HepG2 (cell line): ENCODE measurements around the gene SLC6A14. TPM values are rescaled to one million over a fixed set of nuclear protein-coding genes. Genes with fewer than 3 reads are reported as not detected.

Experiments used
- ATM ChIP-seq: fragments of 450-650 bp; IDR thresholded peaks from 2 replicates; pipeline ENCODE4 v1.7.1; 2017; ENCODE audit warnings: mild to moderate bottlenecking, borderline replicate concordance
- CEBPG ChIP-seq: IDR thresholded peaks from 2 replicates; pipeline ENCODE4 v1.6.1; 2016
- CERS6 ChIP-seq: sonication (generic); formaldehyde crosslinking; IDR thresholded peaks from 2 replicates; pipeline ENCODE4 v1.5.0; 2020; ENCODE audit warnings: missing genetic modification reagents
- DRAP1 ChIP-seq: IDR thresholded peaks from 2 replicates; pipeline ENCODE4 v1.6.1; 2016; ENCODE audit warnings: missing genetic modification reagents, missing compliant biosample characterization
- GPBP1L1 ChIP-seq: sonication (generic); formaldehyde crosslinking; IDR thresholded peaks from 2 replicates; pipeline ENCODE4 v1.5.0; 2020; ENCODE audit warnings: mild to moderate bottlenecking, missing genetic modification reagents
- HNRNPH1 ChIP-seq: fragments of 200-400 bp; formaldehyde crosslinking; optimal IDR thresholded peaks from 2 replicates; pipeline ENCODE3; 2017; ENCODE audit warnings: mild to moderate bottlenecking, low read depth, low read length
- KDM5A ChIP-seq: fragments of 200-600 bp; sonication (generic); IDR thresholded peaks from 2 replicates; pipeline ENCODE4 v1.7.0; 2018; ENCODE audit warnings: antibody characterized with exemption, mild to moderate bottlenecking, low read length, borderline replicate concordance
- MAX ChIP-seq: IDR thresholded peaks from 2 replicates; pipeline ENCODE4 v1.6.1; 2012; ENCODE audit warnings: inconsistent platforms
- MAZ ChIP-seq, 2 experiments: sonication (generic) in 1 of 2; formaldehyde crosslinking in 1 of 2; IDR thresholded peaks; 2 replicates each; pipeline versions ENCODE4 v1.5.0 to v1.6.1; 2012 to 2020; ENCODE audit warnings: low read depth in 2 of 2, mild to moderate bottlenecking in 2 of 2, borderline replicate concordance in 1 of 2, improper control_type of control experiment in 1 of 2, low read length in 1 of 2, missing genetic modification reagents in 1 of 2, moderate library complexity in 1 of 2
- POLR2G ChIP-seq: fragments of 200-400 bp; formaldehyde crosslinking; IDR thresholded peaks from 2 replicates; pipeline ENCODE4 v1.6.1; 2018; ENCODE audit warnings: mild to moderate bottlenecking, low read depth, low read length, moderate library complexity
- RARA ChIP-seq: IDR thresholded peaks from 2 replicates; pipeline ENCODE4 v1.6.1; 2016; ENCODE audit warnings: missing genetic modification reagents, missing compliant biosample characterization
- RFX3 ChIP-seq: IDR thresholded peaks from 2 replicates; pipeline ENCODE4 v1.6.1; 2016; ENCODE audit warnings: missing biosample characterization, missing genetic modification reagents
- SSRP1 ChIP-seq: IDR thresholded peaks from 2 replicates; pipeline ENCODE4 v1.6.1; 2016; ENCODE audit warnings: control low read depth
- TSC22D2 ChIP-seq: sonication (generic); formaldehyde crosslinking; IDR thresholded peaks from 2 replicates; pipeline ENCODE4 v1.5.1; 2020; ENCODE audit warnings: missing genetic modification reagents, mild to moderate bottlenecking, borderline replicate concordance
- XRCC5 ChIP-seq: fragments of 200-400 bp; formaldehyde crosslinking; optimal IDR thresholded peaks from 2 replicates; pipeline ENCODE3; 2017; ENCODE audit warnings: mild to moderate bottlenecking, low read length
- ZNF251 ChIP-seq: sonication (generic); formaldehyde crosslinking; IDR thresholded peaks from 2 replicates; pipeline ENCODE4 v1.9.0; 2021; ENCODE audit warnings: mild to moderate bottlenecking, missing genetic modification reagents
- ZNF614 ChIP-seq: IDR thresholded peaks from 2 replicates; pipeline ENCODE4 v1.6.1; 2018; ENCODE audit warnings: missing biosample characterization, missing genetic modification reagents, inconsistent platforms, borderline replicate concordance
- ZNF672 ChIP-seq: sonication (generic); formaldehyde crosslinking; IDR thresholded peaks from 2 replicates; pipeline ENCODE4 v1.8.1; 2022; ENCODE audit warnings: missing genetic modification reagents
- ZNF772 ChIP-seq: sonication (generic); formaldehyde crosslinking; IDR thresholded peaks from 2 replicates; pipeline ENCODE4 v1.5.0; 2020; ENCODE audit warnings: mild to moderate bottlenecking, missing genetic modification reagents
- polyA plus RNA-seq, 8 experiments: library from polyadenylated mRNA; depleted of rRNA in 3 of 8; stranded (reverse) in 7 of 8; unstranded in 1 of 8; fragments of >200 nt; fragmentation: Illumina TruSeq in 4 of 8; extraction: Trizol in 4 of 8; gene quantifications; 2 replicates each; pipeline versions ENCODE4 v1.2.1 to v1.2.3, GENCODE V29; 2011 to 2016; ENCODE audit warnings: low read depth in 4 of 8, missing spikeins in 1 of 8, mixed read lengths in 1 of 8; ENCODE audit not compliant: insufficient read depth in 1 of 8
- total RNA-seq, 5 experiments: library from RNA; depleted of rRNA; stranded (reverse); fragments of >200 nt; fragmentation: Illumina TruSeq; extraction: Trizol; gene quantifications; 2 replicates each; pipeline ENCODE4 v1.2.3, GENCODE V29; 2016; ENCODE audit warnings: low read depth in 1 of 5
- TF ChIP-seq, protein P1 (sequence below): sonication (generic); formaldehyde crosslinking; IDR thresholded peaks from 2 replicates; pipeline ENCODE4 v1.4.0; 2020; ENCODE audit warnings: missing genetic modification reagents
- TF ChIP-seq, protein P2 (sequence below): IDR thresholded peaks from 2 replicates; pipeline ENCODE4 v1.6.1; 2016
- TF ChIP-seq, protein P3 (sequence below): IDR thresholded peaks from 2 replicates; pipeline ENCODE4 v1.6.1; 2016; ENCODE audit warnings: control low read depth
- TF ChIP-seq, protein P4 (sequence below): sonication (generic); formaldehyde crosslinking; IDR thresholded peaks from 2 replicates; pipeline ENCODE4 v1.5.0; 2020; ENCODE audit warnings: missing genetic modification reagents

The SLC6A14 gene
- total and polyA plus RNA-seq, 2 of the 13 experiments (the other 11 are each of a cell fraction or from before 2014, with no cell fraction given) = 22.6 to 70.2 TPM

- TF ChIP-seq, protein P1, sequence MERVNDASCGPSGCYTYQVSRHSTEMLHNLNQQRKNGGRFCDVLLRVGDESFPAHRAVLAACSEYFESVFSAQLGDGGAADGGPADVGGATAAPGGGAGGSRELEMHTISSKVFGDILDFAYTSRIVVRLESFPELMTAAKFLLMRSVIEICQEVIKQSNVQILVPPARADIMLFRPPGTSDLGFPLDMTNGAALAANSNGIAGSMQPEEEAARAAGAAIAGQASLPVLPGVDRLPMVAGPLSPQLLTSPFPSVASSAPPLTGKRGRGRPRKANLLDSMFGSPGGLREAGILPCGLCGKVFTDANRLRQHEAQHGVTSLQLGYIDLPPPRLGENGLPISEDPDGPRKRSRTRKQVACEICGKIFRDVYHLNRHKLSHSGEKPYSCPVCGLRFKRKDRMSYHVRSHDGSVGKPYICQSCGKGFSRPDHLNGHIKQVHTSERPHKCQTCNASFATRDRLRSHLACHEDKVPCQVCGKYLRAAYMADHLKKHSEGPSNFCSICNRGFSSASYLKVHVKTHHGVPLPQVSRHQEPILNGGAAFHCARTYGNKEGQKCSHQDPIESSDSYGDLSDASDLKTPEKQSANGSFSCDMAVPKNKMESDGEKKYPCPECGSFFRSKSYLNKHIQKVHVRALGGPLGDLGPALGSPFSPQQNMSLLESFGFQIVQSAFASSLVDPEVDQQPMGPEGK = peak; percentile 34; the same call in 1 of the 2 replicates
- TF ChIP-seq CERS6 (CRISPR knock-in tag) (no peak), ZNF251 (CRISPR knock-in tag) (no peak), SSRP1 (no peak), KDM5A (no peak), HNRNPH1 (peak; percentile 64), RARA (CRISPR knock-in tag) (no peak), ZNF772 (CRISPR knock-in tag) (no peak), ATM (no peak), MAZ (IDR thresholded peaks at IDR 0.05; ENCODE audit: borderline replicate concordance, low read depth, low read length) (no peak), MAZ (CRISPR knock-in tag; IDR thresholded peaks at IDR 0.05; ENCODE audit: low read depth) (no peak), TSC22D2 (CRISPR knock-in tag) (no peak), POLR2G (peak; percentile 90), ZNF614 (CRISPR knock-in tag) (no peak), XRCC5 (peak; percentile 17), RFX3 (no peak), GPBP1L1 (CRISPR knock-in tag) (no peak), DRAP1 (CRISPR knock-in tag) (peak; percentile 61), MAX (no peak), CEBPG (peak; percentile 15; the same call in 1 of the 2 replicates), ZNF672 (no peak)
- TF ChIP-seq, protein P2, sequence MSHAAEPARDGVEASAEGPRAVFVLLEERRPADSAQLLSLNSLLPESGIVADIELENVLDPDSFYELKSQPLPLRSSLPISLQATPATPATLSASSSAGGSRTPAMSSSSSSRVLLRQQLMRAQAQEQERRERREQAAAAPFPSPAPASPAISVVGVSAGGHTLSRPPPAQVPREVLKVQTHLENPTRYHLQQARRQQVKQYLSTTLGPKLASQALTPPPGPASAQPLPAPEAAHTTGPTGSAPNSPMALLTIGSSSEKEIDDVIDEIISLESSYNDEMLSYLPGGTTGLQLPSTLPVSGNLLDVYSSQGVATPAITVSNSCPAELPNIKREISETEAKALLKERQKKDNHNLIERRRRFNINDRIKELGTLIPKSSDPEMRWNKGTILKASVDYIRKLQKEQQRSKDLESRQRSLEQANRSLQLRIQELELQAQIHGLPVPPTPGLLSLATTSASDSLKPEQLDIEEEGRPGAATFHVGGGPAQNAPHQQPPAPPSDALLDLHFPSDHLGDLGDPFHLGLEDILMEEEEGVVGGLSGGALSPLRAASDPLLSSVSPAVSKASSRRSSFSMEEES = no peak
- TF ChIP-seq, protein P3, sequence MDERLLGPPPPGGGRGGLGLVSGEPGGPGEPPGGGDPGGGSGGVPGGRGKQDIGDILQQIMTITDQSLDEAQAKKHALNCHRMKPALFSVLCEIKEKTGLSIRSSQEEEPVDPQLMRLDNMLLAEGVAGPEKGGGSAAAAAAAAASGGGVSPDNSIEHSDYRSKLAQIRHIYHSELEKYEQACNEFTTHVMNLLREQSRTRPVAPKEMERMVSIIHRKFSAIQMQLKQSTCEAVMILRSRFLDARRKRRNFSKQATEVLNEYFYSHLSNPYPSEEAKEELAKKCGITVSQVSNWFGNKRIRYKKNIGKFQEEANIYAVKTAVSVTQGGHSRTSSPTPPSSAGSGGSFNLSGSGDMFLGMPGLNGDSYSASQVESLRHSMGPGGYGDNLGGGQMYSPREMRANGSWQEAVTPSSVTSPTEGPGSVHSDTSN = 0 out of 2 replicates have a peak, but pooled peaks have one; percentile 49
- TF ChIP-seq, protein P4, sequence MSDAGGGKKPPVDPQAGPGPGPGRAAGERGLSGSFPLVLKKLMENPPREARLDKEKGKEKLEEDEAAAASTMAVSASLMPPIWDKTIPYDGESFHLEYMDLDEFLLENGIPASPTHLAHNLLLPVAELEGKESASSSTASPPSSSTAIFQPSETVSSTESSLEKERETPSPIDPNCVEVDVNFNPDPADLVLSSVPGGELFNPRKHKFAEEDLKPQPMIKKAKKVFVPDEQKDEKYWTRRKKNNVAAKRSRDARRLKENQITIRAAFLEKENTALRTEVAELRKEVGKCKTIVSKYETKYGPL = no peak
Measured at GRCh38 chrX:116436358-116436816, at the start of gene SLC6A14 (continued).
